ENCODE results near the gene ATP1B4.

ATP1B4 gene

GRCh38 chrX:120406638-120407037 lies 44.7 kb downstream of the ATP1B4 start:
- TF ChIP-seq, protein P1, sequence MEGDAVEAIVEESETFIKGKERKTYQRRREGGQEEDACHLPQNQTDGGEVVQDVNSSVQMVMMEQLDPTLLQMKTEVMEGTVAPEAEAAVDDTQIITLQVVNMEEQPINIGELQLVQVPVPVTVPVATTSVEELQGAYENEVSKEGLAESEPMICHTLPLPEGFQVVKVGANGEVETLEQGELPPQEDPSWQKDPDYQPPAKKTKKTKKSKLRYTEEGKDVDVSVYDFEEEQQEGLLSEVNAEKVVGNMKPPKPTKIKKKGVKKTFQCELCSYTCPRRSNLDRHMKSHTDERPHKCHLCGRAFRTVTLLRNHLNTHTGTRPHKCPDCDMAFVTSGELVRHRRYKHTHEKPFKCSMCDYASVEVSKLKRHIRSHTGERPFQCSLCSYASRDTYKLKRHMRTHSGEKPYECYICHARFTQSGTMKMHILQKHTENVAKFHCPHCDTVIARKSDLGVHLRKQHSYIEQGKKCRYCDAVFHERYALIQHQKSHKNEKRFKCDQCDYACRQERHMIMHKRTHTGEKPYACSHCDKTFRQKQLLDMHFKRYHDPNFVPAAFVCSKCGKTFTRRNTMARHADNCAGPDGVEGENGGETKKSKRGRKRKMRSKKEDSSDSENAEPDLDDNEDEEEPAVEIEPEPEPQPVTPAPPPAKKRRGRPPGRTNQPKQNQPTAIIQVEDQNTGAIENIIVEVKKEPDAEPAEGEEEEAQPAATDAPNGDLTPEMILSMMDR (IDR thresholded peaks at IDR 0.05; ENCODE audit: insufficient read depth, low read length, poor library complexity, severe bottlenecking): no peak
- no peak for TF ChIP-seq EZH2phosphoT487 (conservative IDR thresholded peaks at IDR 0.05; ENCODE audit: low read length)
- Histone ChIP-seq H3K79me2 (ENCODE audit: insufficient read depth, low read length) (no peaks in the 10 kb centered on the region), H3K9me2 (replicated peaks; ENCODE audit: insufficient read depth, low read length) (no peaks in the 10 kb centered on the region), H3K27ac (ENCODE audit: low read depth, low read length) (no peak overlapping the region), H3K4me3 (ENCODE audit: insufficient read depth, low read length, poor library complexity, severe bottlenecking) (no peak overlapping the region), H3K36me3 (ENCODE audit: low read length) (no peaks in the 10 kb centered on the region), H3K4me2 (ENCODE audit: low read depth, low read length, poor library complexity, severe bottlenecking) (no peak overlapping the region), H3K9ac (ENCODE audit: low read length) (no peak overlapping the region), H3F3A (ENCODE audit: insufficient read depth) (no peaks in the 10 kb centered on the region), H4K20me1 (ENCODE audit: low read depth, low read length) (no peaks in the 10 kb centered on the region), H3K9me3 (ENCODE audit: insufficient read depth, low read length) (no peaks in the 10 kb centered on the region), H3K27me3 (ENCODE audit: low read length) (no peaks in the 10 kb centered on the region), H2AFZ (ENCODE audit: low read depth, low read length, severe bottlenecking) (no peak overlapping the region)

- Histone ChIP-seq H3K9me2 (replicated peaks; ENCODE audit: insufficient read depth, low read length) (no peaks in the 10 kb centered on the region), H3K79me2 (ENCODE audit: insufficient read depth, low read length) (no peaks in the 10 kb centered on the region), H3K9ac (ENCODE audit: low read length) (no peak overlapping the region), H3K9me3 (ENCODE audit: insufficient read depth, low read length) (no peaks in the 10 kb centered on the region), H3K4me2 (ENCODE audit: low read depth, low read length, poor library complexity, severe bottlenecking) (no peak overlapping the region), H3K27ac (ENCODE audit: low read depth, low read length) (no peak overlapping the region), H3K4me3 (ENCODE audit: insufficient read depth, low read length, poor library complexity, severe bottlenecking) (no peak overlapping the region), H3F3A (ENCODE audit: insufficient read depth) (no peaks in the 10 kb centered on the region), H2AFZ (ENCODE audit: low read depth, low read length, severe bottlenecking) (no peak overlapping the region), H3K36me3 (ENCODE audit: low read length) (no peaks in the 10 kb centered on the region), H4K20me1 (ENCODE audit: low read depth, low read length) (no peaks in the 10 kb centered on the region), H3K27me3 (ENCODE audit: low read length) (no peaks in the 10 kb centered on the region)
- TF ChIP-seq, protein P1 (IDR thresholded peaks at IDR 0.05; ENCODE audit: insufficient read depth, low read length, poor library complexity, severe bottlenecking): no peak
- TF ChIP-seq EZH2phosphoT487 (conservative IDR thresholded peaks at IDR 0.05; ENCODE audit: low read length): no peak
Measured at GRCh38 chrX:120408168-120408567, 46.3 kb downstream of the ATP1B4 start.

- H2AFZ ChIP-seq (ENCODE audit: low read depth, low read length, severe bottlenecking): peak overlapping the region; percentile 61
- H3K9me2 ChIP-seq (replicated peaks; ENCODE audit: insufficient read depth, low read length): no peaks in the 10 kb centered on the region
- no peaks in the 10 kb centered on the region for H3K9me3 ChIP-seq (ENCODE audit: insufficient read depth, low read length)
- no peaks in the 10 kb centered on the region for H3F3A ChIP-seq (ENCODE audit: insufficient read depth)
- TF ChIP-seq, protein P1 (IDR thresholded peaks at IDR 0.05; ENCODE audit: insufficient read depth, low read length, poor library complexity, severe bottlenecking): no peak
- no peak for TF ChIP-seq EZH2phosphoT487 (conservative IDR thresholded peaks at IDR 0.05; ENCODE audit: low read length)
- H3K9ac ChIP-seq (ENCODE audit: low read length): peak overlapping the region; percentile 25; the same call in 1 of the 2 replicates
- peak overlapping the region; percentile 60 for H3K27ac ChIP-seq (ENCODE audit: low read depth, low read length)
- no peaks in the 10 kb centered on the region for H4K20me1 ChIP-seq (ENCODE audit: low read depth, low read length)
- H3K4me3 ChIP-seq (ENCODE audit: insufficient read depth, low read length, poor library complexity, severe bottlenecking): no peak overlapping the region
- H3K79me2 ChIP-seq (ENCODE audit: insufficient read depth, low read length): no peaks in the 10 kb centered on the region
- H3K36me3 ChIP-seq (ENCODE audit: low read length): no peaks in the 10 kb centered on the region
- peak overlapping the region; percentile 52 for H3K4me2 ChIP-seq (ENCODE audit: low read depth, low read length, poor library complexity, severe bottlenecking)
- H3K27me3 ChIP-seq (ENCODE audit: low read length): no peaks in the 10 kb centered on the region
Measured at GRCh38 chrX:120419463-120419862, 57.6 kb downstream of the ATP1B4 start.

All from SU-DHL-6 (cell line).